K562 (cell line): ENCODE measurements around the gene SUPT20HL1. TPM values are rescaled to one million over a fixed set of nuclear protein-coding genes. Genes with fewer than 3 reads are reported as not detected.

Source experiments
- CHD1 ChIP-seq: fragments of 200-600 bp; sonication (generic); IDR thresholded peaks from one replicate; pipeline ENCODE4 v1.6.1; 2012; ENCODE audit warnings: mild to moderate bottlenecking, moderate library complexity, low read length, inconsistent platforms
- CREBBP ChIP-seq: IDR thresholded peaks from one replicate; pipeline ENCODE4 v1.6.1; 2012; ENCODE audit warnings: low read depth, mild to moderate bottlenecking, control low read depth, inconsistent platforms, low read length
- KDM4B ChIP-seq, 2 experiments: fragments of 450-650 bp in 1 of 2; sonication (generic) in 1 of 2; IDR thresholded peaks; 2 replicates each; pipeline ENCODE4 v1.6.1; 2016 to 2017; ENCODE audit warnings: borderline replicate concordance in 2 of 2, antibody characterized with exemption in 1 of 2, low read depth in 1 of 2, mild to moderate bottlenecking in 1 of 2
- RFX7 ChIP-seq: fragments of 250-450 bp; sonication (Bioruptor Pico); IDR thresholded peaks from 2 replicates; pipeline ENCODE4 v1.5.1; 2021; ENCODE audit warnings: mild to moderate bottlenecking
- TBP ChIP-seq: optimal IDR thresholded peaks from 2 replicates; pipeline ENCODE3; 2011; ENCODE audit warnings: low read depth, low read length, improper control_type of control experiment
- polyA plus RNA-seq, 8 experiments: library from polyadenylated mRNA; depleted of rRNA in 4 of 8; stranded (reverse) in 5 of 8; unstranded in 3 of 8; fragments of >200 nt; fragmentation: Nextera tagmentation in 2 of 8; fragmentation: Illumina TruSeq in 1 of 8; extraction: Ambion mirVana in 2 of 8; extraction: Trizol in 1 of 8; gene quantifications; 2 replicates each; pipeline versions ENCODE4 v1.2.1 to v1.2.3, GENCODE V29; 2011 to 2014; ENCODE audit warnings: inconsistent platforms in 1 of 8, missing spikeins in 1 of 8
- total RNA-seq, 7 experiments: library from RNA; depleted of rRNA in 6 of 7; stranded (reverse); fragments of >200 nt in 6 of 7; fragmentation: Illumina TruSeq in 2 of 7; extraction: Trizol in 2 of 7; gene quantifications; 2 replicates each; pipeline versions ENCODE4 v1.2.1 to v1.2.3, GENCODE V29; 2011 to 2021; ENCODE audit warnings: low replicate concordance in 1 of 7
- TF ChIP-seq, protein P1 (sequence below), 3 experiments: IDR thresholded peaks in 2 of 3; conservative IDR thresholded peaks in 1 of 3; 2 replicates each; pipeline ENCODE4 v1.5.1; 2011 to 2012; ENCODE audit warnings: low read length in 3 of 3, mild to moderate bottlenecking in 3 of 3, control low read depth in 2 of 3, improper control_type of control experiment in 1 of 3, inconsistent platforms in 1 of 3, low read depth in 1 of 3, mixed read lengths in 1 of 3, moderate library complexity in 1 of 3; ENCODE audit not compliant: insufficient read depth in 2 of 3
- TF ChIP-seq, protein P2 (sequence below): fragments of 450-650 bp; IDR thresholded peaks from 2 replicates; pipeline ENCODE4 v1.6.1; 2016; ENCODE audit warnings: low read depth

The SUPT20HL1 gene
- total and polyA plus RNA-seq, 9 of the 15 experiments (the other 6 are each of a cell fraction or from before 2014, with no cell fraction given) = not detected

GRCh38 chrX:24321741-24322395, 38.6 kb upstream of the SUPT20HL1 start (continued):
- TF ChIP-seq KDM4B (IDR thresholded peaks at IDR 0.05; ENCODE audit: borderline replicate concordance in 2 of 2, low read depth in 1 of 2) (no peak), RFX7 (CRISPR knock-in tag) (no peak), TBP (no peak), CHD1 (no peak), CREBBP (no peak)
- TF ChIP-seq, protein P1, sequence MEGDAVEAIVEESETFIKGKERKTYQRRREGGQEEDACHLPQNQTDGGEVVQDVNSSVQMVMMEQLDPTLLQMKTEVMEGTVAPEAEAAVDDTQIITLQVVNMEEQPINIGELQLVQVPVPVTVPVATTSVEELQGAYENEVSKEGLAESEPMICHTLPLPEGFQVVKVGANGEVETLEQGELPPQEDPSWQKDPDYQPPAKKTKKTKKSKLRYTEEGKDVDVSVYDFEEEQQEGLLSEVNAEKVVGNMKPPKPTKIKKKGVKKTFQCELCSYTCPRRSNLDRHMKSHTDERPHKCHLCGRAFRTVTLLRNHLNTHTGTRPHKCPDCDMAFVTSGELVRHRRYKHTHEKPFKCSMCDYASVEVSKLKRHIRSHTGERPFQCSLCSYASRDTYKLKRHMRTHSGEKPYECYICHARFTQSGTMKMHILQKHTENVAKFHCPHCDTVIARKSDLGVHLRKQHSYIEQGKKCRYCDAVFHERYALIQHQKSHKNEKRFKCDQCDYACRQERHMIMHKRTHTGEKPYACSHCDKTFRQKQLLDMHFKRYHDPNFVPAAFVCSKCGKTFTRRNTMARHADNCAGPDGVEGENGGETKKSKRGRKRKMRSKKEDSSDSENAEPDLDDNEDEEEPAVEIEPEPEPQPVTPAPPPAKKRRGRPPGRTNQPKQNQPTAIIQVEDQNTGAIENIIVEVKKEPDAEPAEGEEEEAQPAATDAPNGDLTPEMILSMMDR (IDR thresholded peaks at IDR 0.05 in 2 of 3, conservative IDR thresholded peaks at IDR 0.05 in 1 of 3; ENCODE audit: insufficient read depth in 2 of 3, low read depth in 1 of 3, low read length in 3 of 3) = no peak
- TF ChIP-seq, protein P2, sequence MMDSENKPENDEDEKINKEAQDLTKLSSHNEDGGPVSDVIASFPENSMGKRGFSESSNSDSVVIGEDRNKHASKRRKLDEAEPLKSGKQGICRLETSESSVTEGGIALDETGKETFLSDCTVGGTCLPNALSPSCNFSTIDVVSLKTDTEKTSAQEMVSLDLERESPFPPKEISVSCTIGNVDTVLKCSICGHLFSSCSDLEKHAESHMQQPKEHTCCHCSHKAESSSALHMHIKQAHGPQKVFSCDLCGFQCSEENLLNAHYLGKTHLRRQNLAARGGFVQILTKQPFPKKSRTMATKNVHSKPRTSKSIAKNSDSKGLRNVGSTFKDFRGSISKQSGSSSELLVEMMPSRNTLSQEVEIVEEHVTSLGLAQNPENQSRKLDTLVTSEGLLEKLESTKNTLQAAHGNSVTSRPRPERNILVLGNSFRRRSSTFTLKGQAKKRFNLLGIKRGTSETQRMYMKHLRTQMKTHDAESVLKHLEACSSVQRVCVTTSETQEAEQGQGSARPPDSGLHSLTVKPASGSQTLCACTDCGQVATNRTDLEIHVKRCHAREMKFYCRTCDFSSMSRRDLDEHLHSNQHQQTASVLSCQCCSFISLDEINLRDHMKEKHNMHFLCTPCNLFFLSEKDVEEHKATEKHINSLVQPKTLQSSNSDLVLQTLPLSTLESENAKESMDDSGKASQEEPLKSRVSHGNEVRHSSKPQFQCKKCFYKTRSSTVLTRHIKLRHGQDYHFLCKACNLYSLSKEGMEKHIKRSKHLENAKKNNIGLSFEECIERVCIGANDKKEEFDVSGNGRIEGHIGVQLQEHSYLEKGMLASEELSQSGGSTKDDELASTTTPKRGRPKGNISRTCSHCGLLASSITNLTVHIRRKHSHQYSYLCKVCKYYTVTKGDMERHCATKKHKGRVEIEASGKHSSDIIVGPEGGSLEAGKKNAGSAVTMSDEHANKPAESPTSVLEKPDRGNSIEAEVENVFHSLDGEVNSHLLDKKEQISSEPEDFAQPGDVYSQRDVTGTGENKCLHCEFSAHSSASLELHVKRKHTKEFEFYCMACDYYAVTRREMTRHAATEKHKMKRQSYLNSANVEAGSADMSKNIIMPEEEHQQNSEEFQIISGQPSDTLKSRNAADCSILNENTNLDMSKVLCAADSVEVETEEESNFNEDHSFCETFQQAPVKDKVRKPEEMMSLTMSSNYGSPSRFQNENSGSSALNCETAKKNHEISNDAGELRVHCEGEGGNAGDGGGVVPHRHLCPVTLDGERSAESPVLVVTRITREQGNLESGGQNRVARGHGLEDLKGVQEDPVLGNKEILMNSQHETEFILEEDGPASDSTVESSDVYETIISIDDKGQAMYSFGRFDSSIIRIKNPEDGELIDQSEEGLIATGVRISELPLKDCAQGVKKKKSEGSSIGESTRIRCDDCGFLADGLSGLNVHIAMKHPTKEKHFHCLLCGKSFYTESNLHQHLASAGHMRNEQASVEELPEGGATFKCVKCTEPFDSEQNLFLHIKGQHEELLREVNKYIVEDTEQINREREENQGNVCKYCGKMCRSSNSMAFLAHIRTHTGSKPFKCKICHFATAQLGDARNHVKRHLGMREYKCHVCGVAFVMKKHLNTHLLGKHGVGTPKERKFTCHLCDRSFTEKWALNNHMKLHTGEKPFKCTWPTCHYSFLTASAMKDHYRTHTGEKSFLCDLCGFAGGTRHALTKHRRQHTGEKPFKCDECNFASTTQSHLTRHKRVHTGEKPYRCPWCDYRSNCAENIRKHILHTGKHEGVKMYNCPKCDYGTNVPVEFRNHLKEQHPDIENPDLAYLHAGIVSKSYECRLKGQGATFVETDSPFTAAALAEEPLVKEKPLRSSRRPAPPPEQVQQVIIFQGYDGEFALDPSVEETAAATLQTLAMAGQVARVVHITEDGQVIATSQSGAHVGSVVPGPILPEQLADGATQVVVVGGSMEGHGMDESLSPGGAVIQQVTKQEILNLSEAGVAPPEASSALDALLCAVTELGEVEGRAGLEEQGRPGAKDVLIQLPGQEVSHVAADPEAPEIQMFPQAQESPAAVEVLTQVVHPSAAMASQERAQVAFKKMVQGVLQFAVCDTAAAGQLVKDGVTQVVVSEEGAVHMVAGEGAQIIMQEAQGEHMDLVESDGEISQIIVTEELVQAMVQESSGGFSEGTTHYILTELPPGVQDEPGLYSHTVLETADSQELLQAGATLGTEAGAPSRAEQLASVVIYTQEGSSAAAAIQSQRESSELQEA = no peak
